Measurements from ENCODE around the gene NME4.
"Not testable (repeated sequence)": the region's sequence is repeated elsewhere in the genome, so short reads cannot be mapped to it uniquely, and the experiment has no call there.

NME4 gene

GRCh38 chr16:397135-397661, at the start of gene NME4:
Gene NME4, plus strand, starts transcription at chr16:397199. Its CDS starts 24 bp downstream, at chr16:397223.
- no peak for TF ChIP-seq ZNF274 (IDR thresholded peaks at IDR 0.05; ENCODE audit: low read depth, low read length)

GRCh38 chr16:347203-347602, 49.8 kb upstream of the NME4 start:
- no peak overlapping the region for H3K4me3 ChIP-seq (ENCODE audit: low read length)
- TF ChIP-seq ZNF274 (IDR thresholded peaks at IDR 0.05; ENCODE audit: low read depth, low read length) = no peak

More at GRCh38 chr16:397135-397661, at the start of gene NME4:
- H3K4me3 ChIP-seq (ENCODE audit: low read length) = peak within 1 kb of the TSS; percentile 83

GRCh38 chr16:348495-348894, 48.5 kb upstream of the NME4 start:
- H3K4me3 ChIP-seq (ENCODE audit: low read length) = not testable (repeated sequence)

- peak overlapping the region; percentile 7; the same call in 1 of the 2 replicates for H3K4me3 ChIP-seq (ENCODE audit: low read length)
- TF ChIP-seq ZNF274 (IDR thresholded peaks at IDR 0.05; ENCODE audit: low read depth, low read length) = no peak
Measured at GRCh38 chr16:349211-349610, 47.8 kb upstream of the NME4 start.

- H3K4me3 ChIP-seq (ENCODE audit: low read length) = no peak overlapping the region
- no peak for TF ChIP-seq ZNF274 (IDR thresholded peaks at IDR 0.05; ENCODE audit: low read depth, low read length)
Measured at GRCh38 chr16:350203-350602, 46.8 kb upstream of the NME4 start.

- TF ChIP-seq ZNF274 (IDR thresholded peaks at IDR 0.05; ENCODE audit: low read depth, low read length) = no peak
- peak overlapping the region; percentile 94 for H3K4me3 ChIP-seq (ENCODE audit: low read length)
Measured at GRCh38 chr16:351804-352520, 45.0 kb upstream of the NME4 start.

- no peak for TF ChIP-seq ZNF274 (IDR thresholded peaks at IDR 0.05; ENCODE audit: low read depth, low read length)
Measured at GRCh38 chr16:352547-353403, 44.2 kb upstream of the NME4 start, which contains the start of gene AXIN1. Gene AXIN1, minus strand, starts transcription at chr16:352723. Its CDS starts 5,698 bp downstream, at chr16:347025.

GRCh38 chr16:353404-354290, 43.4 kb upstream of the NME4 start:
- peak overlapping the region; percentile 29; the same call in 1 of the 2 replicates for H3K4me3 ChIP-seq (ENCODE audit: low read length)
- TF ChIP-seq ZNF274 (IDR thresholded peaks at IDR 0.05; ENCODE audit: low read depth, low read length) = no peak

More at GRCh38 chr16:352547-353403, 44.2 kb upstream of the NME4 start, which contains the start of gene AXIN1:
- peak within 1 kb of the TSS; percentile 94 for H3K4me3 ChIP-seq (ENCODE audit: low read length)

- no peak for TF ChIP-seq ZNF274 (IDR thresholded peaks at IDR 0.05; ENCODE audit: low read depth, low read length)
- H3K4me3 ChIP-seq (ENCODE audit: low read length) = no peak overlapping the region
Measured at GRCh38 chr16:354291-354881, 42.6 kb upstream of the NME4 start.

- no peak for TF ChIP-seq ZNF274 (IDR thresholded peaks at IDR 0.05; ENCODE audit: low read depth, low read length)
- no peak overlapping the region for H3K4me3 ChIP-seq (ENCODE audit: low read length)
Measured at GRCh38 chr16:354971-355461, 42.0 kb upstream of the NME4 start.

- TF ChIP-seq ZNF274 (IDR thresholded peaks at IDR 0.05; ENCODE audit: low read depth, low read length) = no peak
- no peak overlapping the region for H3K4me3 ChIP-seq (ENCODE audit: low read length)
Measured at GRCh38 chr16:356741-357140, 40.3 kb upstream of the NME4 start.

- no peak overlapping the region for H3K4me3 ChIP-seq (ENCODE audit: low read length)
- TF ChIP-seq ZNF274 (IDR thresholded peaks at IDR 0.05; ENCODE audit: low read depth, low read length) = no peak
Measured at GRCh38 chr16:359067-359763, 37.8 kb upstream of the NME4 start.
